ENCODE data around the gene CD22.
A peak's percentile ranks its signal among the peaks of the same experiment; 100 is the strongest.
"Not testable (repeated sequence)": the region's sequence is repeated elsewhere in the genome, so short reads cannot be mapped to it uniquely, and the experiment has no call there.

Gene CD22

DNA sequence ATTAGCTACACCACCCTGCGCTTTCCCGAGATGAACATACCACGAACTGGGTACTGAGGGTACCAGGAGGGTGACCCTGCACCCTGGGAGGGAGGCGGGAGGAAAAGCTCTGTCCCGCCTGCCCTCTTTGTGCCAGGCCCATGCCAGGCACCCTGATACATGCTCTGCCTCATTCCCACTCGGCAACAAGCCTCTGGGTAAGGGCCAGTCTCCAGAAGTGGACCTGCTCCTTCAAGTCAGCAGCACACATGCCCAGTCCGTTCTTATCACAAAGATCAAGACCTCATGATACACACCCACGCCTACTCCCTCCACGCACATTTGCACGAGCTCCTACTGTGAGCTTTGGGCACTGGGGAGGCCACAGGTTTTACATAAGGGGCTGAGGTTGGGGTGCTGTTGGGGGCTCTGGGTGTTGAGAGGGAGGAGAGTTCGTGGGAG lies 16.7 kb downstream of the CD22 start:
- DNase-seq, result no peak

DNA sequence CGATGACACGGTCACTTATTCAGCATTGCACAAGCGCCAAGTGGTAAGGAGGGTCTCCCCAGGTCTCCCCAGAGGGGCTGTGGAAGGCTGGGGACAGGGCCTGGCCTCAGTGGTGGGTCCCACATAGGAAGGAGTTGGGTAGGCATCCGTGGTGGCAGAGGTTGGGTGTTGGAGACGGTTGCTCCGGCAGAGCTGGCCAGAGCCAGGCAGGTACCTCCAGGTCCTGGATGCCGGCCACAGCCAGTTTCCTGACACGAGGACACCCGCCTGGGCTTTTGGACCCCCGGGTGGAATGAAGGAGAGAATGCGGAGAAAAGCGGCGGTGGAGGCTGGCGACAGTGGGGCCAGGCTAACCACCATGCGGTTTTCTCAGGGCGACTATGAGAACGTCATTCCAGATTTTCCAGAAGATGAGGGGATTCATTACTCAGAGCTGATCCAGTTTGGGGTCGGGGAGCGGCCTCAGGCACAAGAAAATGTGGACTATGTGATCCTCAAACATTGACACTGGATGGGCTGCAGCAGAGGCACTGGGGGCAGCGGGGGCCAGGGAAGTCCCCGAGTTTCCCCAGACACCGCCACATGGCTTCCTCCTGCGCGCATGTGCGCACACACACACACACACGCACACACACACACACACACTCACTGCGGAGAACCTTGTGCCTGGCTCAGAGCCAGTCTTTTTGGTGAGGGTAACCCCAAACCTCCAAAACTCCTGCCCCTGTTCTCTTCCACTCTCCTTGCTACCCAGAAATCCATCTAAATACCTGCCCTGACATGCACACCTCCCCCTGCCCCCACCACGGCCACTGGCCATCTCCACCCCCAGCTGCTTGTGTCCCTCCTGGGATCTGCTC lies 17.4 kb downstream of the CD22 start:
- no peak for DNase-seq

DNA sequence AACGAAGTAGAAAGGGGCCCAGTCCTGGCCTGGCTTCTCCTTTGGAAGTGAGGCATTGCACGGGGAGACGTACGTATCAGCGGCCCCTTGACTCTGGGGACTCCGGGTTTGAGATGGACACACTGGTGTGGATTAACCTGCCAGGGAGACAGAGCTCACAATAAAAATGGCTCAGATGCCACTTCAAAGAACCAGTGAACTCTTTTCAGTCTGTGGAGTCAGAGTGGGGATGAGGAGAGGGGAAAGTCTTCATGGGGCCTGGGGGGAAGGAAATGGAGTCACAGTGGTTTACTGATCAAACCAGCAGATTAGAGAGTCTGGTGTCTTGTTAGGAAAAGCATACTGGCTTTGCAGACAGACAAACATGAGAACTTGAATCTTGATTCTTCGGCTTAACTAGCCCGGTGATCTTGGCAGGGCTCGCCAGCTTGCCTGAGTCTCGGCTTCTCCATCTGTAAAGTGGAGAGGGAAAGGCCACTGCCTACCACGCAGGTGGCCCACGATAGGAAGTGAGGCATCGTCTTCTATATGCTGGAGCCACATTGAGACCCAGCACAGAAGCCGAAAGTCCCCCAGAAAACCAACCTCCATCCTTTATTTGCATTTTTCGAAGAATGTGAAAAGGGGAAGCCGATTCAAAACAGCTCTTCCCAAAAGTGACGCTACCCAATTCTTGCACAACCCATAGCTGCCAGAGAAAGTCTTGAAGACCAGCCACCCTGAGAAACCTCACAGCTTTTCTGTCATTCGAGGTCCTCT lies 18.4 kb downstream of the CD22 start, which contains the start of gene FFAR1:
Gene FFAR1 (plus strand): TSS at position 732 of the 759 bp plus-strand sequence. CDS start 3,650 bp downstream, outside the sequence.
- no peak for DNase-seq

DNA sequence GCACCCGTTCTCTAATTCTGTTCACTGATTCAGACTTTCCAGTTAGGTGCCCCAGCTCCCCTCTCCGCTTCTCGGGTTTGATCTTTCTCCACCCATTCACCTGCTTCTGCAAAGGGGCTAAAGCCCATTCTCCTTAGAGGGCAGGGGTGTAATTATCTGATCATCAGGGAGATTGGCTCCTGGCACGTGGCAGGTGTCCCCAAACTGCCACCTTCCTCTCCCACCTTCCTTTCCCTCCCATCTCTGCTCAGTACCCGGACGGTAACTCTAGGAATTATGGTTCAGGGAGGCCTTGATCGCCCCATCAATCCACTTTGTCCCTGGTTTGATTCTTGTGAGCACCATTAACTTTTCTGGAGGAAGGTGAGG lies 18.9 kb downstream of the CD22 start:
- DNase-seq, result no peak

DNA sequence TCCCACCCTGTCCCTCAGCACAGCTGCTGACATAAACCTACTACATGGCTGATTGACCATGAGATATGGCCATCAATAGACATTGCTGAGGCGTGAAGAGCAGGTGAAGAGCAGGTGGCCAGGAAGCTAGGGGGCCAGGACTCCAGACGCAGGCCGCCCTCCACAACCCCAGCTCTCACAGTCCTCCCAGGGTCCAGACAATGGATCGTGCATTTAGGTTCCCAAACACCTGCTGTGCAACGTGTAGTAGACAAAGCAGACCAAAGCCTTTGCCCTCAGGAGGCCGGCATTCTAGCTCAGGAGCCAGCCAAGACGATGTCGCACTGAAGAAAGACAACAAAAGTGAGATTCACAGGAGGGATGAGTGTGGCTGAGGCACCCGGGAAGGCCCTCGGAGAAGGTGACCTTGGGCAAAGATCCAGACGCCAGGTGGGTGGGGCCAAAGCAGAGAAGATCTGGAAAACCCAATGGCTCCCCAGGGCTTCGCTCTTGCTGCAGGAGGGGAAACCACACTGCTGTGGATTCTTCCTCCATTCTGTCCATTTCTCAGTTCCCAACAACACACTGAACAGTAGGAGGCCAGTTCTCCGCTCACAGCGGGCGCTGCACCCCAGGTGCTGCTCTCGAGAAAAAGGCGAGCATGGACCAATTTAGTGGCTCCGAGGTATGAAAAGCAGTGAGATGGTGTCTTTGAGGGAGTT lies 20.1 kb downstream of the CD22 start:
- no peak for DNase-seq

DNA sequence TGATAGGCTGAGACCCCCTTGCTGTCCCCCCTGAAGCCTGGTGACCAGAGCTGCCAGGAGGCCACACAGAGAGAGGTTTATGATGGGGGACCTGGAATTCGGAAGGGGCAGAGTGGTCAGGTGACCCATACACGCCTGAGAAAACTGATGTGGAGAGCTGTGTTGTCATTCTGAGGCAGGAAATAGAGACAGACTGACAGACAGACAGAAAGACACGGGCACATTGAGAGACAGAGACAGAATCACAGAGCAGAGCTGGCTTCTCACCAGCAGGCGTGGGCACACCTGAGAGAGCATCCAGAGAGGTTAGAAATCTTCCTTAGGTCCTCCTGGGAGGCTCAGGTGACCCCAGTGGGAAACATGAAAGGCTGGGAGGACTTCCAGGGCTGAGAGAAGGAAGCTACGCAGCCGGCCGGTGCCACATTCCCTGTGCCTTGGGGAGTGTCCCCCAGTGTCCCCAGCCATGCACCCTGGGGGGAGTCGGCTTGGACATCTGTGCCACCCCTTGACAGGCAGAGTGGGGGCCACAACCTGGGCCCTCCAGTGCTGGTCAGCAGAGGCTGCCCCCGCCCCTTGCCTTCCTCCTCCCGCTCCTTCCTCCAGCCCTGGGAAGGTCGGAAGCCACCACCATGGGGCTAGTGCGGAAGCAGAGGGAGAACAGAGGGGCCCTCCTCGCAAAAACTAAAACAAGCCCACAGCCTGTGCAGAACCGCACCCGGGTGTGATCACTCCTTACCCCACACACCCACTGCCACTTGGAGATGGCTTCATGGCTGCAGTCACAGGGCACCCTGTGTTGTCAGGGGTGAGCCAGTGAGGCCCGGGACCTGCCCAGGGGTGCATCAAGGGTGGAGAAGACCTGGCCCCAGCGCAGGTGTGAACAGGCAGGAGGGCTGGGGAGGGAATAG lies 20.9 kb downstream of the CD22 start:
- no peak for DNase-seq

DNA sequence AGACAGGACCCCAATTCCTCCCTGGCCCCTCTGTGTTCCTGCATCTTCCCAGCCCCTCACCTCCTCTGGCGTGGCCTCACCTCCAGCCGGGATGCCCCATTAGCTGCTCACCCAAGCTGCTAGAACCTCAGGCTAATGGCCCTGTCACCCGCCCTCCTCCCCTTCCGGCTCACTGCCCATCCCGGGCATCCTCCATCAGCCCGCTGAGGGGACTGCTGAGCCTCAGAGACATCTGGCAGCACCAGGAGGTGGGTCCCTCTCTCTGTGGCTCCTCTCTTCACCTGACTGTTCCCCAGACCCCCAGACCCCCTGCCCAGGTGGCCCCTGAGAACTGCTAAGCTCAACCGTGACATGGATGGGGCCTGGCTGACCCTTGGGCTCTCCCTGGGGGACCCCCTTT lies 21.6 kb downstream of the CD22 start:
- no peak for DNase-seq

DNA sequence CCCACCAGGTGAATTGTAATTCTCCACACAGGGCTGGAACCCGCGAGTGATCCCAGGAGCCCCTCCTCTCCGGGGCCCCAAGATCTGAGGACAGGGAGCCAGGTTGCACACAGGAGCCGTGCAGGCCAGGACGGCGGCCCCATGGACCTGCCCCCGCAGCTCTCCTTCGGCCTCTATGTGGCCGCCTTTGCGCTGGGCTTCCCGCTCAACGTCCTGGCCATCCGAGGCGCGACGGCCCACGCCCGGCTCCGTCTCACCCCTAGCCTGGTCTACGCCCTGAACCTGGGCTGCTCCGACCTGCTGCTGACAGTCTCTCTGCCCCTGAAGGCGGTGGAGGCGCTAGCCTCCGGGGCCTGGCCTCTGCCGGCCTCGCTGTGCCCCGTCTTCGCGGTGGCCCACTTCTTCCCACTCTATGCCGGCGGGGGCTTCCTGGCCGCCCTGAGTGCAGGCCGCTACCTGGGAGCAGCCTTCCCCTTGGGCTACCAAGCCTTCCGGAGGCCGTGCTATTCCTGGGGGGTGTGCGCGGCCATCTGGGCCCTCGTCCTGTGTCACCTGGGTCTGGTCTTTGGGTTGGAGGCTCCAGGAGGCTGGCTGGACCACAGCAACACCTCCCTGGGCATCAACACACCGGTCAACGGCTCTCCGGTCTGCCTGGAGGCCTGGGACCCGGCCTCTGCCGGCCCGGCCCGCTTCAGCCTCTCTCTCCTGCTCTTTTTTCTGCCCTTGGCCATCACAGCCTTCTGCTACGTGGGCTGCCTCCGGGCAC lies 22.6 kb downstream of the CD22 start:
- no peak for DNase-seq

DNA sequence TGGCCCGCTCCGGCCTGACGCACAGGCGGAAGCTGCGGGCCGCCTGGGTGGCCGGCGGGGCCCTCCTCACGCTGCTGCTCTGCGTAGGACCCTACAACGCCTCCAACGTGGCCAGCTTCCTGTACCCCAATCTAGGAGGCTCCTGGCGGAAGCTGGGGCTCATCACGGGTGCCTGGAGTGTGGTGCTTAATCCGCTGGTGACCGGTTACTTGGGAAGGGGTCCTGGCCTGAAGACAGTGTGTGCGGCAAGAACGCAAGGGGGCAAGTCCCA lies 23.1 kb downstream of the CD22 start:
- no peak for DNase-seq

DNA sequence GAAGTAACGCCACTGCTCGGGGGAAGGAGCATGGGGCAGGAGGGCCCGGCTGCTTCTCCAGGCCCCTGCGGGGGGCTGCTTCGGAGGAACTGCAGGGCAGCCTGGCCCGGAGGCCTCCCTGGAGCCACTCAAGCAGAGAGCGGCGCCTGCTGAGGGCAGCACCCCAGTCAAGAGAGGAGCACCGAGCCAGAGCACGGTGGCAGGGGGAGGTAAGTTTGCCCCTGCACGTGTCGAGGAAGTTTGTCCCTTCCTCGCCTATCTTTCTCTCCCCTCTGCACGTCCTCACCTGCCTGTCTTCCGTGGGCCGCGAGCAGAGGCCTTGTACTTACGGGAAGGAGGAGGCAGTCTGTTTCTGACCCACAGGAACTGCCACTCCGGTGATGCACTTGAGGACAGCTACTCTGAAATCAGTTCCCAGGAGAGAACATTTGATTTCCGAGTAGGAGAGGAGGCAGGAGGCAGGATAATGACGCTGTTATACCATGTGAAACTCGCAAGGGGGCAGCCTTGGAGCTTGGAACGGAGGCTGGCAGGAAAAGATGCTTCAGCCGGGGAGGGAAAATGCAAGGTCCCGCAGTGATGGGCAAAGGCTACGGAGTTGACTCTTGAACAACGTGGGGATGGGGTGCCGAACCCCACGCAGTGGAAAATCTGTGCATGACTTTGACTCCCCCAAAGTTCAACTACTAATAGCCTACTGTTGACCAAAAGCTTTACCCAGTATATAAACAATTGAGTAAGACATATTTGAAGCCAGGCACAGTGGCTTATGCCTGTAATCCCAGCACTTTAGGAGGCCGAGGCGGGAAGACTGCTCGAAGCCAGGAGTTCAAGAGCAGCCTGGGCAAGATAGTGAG lies 23.7 kb downstream of the CD22 start:
- peak; percentile 57 for DNase-seq

DNA sequence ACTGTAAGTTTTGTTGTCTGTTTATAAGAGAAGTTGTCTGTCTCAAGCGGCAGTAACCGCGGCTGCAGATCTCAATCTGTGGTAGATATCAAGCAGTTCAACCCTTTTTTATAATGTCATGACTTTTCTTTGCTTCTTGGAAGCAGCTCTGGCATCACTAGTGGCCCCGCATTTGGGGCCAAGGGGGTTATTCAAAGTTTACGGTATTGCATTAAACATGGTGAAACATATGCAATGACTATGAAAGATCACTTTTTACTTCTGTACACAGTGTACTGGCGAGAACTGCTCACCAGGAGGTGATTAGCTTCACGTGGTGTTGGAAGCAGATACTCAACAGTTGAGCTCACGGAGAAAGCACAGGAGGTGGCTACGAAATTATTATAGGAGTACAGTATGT lies 24.6 kb downstream of the CD22 start:
- DNase-seq, result no peak

DNA sequence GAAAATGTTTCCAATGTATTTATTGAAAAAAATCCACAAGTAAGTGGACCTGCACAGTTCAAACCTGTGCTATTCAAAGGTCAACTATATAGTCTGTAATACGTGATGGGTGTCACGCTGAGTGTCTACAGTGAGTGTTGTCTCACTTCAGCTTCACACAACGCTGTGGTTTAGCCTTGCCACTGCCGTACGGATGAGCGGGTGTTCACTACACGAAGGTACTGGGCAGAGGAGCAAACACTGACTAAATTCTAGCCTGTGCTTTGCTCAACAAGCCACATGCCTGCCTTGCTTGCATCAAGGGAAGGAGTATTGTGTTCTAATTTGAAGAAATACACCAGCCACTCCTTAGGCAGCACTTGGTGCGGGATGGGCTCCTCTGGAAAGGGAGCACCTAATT lies 25.9 kb downstream of the CD22 start:
- DNase-seq, result no peak

DNA sequence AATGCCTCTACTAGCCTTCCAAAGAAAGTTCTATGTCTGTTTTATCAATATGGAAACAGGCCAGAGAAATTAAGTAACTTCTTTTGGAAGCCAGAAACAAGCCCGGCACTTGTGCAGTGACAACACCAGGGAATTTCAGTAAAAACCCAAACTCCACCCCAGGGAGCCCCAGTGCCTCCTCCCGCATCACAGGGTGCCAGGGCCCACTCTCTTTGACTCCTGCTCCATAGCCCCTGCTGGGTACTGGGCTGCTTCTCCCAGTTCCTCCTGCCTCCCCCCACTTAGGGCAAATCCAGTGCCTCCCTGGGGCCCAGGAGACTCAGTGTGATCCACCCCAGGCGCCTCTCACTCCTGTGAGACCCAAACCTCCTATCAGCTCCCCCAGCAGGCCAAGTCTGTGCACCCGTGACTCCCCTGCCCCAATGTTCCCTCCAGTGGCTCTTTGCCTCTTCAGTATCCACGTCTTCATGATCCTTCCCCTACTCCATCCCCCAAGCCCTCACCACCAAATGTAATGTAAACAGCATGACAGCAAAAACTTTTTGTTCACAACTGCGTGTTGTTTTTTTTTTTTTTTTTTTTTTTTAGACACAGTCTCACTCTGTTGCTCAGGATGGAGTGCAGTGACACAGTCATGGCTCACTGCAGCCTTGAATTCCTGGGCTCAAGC lies 26.9 kb downstream of the CD22 start:
- no peak for DNase-seq

DNA sequence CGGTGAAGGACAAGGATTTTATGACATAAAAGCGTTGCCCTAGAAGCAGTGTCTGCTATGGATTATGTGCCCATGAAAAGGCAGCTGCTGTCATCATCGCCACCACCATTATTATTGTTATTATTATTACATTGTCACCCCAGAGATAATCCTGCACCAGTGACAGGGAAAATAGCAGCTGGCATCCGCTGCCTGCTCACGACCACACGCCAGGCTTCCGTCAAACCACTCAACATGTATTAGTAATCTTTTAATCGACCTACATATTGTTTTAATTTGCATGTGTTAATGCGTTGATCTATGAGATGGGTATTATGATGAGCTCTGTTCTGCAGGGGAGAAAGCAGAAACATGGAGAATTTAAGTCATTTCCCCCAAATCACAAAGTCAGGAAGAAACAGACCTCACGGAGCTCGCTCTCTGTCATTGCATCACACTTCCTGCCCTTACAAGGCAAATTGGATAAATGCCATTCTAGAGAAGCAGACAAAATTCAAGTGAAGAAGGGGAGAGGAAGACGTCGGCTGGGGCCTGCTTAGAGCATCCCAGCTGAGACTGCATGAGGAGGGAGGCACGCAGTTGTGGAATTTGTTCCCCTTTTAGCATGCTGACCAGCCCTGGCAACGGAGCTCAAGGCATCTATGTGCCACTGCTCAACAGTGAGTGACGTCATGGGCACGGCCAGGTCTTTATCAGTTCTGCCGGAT lies 29.0 kb downstream of the CD22 start, which contains the start of gene FFAR3:
Gene FFAR3 (plus strand): TSS at position 594 of the 707 bp plus-strand sequence. CDS start 431 bp downstream, outside the sequence.
- no peak for DNase-seq

DNA sequence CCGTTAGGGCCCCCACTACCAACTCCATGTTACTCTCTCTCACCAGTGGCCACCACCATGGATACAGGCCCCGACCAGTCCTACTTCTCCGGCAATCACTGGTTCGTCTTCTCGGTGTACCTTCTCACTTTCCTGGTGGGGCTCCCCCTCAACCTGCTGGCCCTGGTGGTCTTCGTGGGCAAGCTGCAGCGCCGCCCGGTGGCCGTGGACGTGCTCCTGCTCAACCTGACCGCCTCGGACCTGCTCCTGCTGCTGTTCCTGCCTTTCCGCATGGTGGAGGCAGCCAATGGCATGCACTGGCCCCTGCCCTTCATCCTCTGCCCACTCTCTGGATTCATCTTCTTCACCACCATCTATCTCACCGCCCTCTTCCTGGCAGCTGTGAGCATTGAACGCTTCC lies 29.8 kb downstream of the CD22 start:
- DNase-seq, result not testable (repeated sequence)

DNA sequence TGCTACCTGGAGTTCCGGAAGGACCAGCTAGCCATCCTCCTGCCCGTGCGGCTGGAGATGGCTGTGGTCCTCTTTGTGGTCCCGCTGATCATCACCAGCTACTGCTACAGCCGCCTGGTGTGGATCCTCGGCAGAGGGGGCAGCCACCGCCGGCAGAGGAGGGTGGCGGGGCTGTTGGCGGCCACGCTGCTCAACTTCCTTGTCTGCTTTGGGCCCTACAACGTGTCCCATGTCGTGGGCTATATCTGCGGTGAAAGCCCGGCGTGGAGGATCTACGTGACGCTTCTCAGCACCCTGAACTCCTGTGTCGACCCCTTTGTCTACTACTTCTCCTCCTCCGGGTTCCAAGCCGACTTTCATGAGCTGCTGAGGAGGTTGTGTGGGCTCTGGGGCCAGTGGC lies 30.4 kb downstream of the CD22 start:
- not testable (repeated sequence) for DNase-seq

DNA sequence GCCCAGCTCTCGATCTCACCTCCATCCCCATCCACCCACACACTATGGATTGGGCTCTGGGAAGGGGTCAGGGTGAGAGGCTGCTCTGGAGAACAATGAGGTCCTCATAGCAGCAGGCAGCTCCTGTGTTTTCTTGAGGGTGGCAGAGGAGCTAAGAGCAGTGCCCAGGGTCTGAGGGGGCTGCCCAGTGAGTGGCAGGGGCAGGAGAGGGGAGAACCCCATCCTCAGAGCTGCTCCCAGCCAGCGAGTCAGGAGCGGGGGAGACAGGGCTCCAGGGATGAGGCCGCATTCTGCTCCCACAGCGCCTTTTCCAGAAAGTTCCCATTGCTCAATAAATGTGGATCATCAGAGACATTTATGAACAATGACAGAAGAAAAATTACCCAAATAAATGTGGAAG lies 31.1 kb downstream of the CD22 start:
- not testable (repeated sequence) for DNase-seq

DNA sequence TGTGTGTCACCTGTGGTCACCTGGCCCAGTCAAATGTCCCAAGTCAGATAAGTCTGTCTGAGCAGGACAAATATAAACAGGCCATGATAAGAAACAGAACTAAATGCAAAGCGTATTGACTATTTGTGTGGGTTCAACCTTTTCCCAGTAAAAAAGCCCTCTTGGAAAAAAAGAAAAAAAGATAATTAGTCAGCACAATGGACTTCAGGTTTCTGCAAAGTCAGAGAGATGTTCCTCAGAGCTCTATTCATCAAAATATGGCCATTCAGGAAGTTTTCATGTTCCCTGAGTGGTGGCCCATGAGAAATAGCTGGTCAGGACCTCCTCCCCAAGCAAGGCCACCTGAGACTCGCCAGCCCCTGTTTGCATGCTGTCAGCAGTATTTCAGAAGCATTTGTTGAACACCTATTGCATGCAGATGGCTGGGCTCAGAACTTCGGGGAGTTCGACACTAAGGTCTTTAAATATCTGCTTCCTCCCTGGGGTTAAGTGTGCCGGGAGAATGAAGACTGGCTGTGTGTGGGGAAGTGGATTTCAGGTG lies 32.0 kb downstream of the CD22 start:
- DNase-seq, result no peak

Measured in NCI-H226 (cell line).